Measurements from ENCODE around the gene MTAP. TPM values are rescaled to one million over a fixed set of nuclear protein-coding genes. Genes with fewer than 3 reads are reported as not detected.
"Not testable (repeated sequence)": the region's sequence is repeated elsewhere in the genome, so short reads cannot be mapped to it uniquely, and the experiment has no call there.

MTAP gene
- total RNA-seq, 2 donors from 2014 or later, result 10.9 to 25.1 TPM

DNA sequence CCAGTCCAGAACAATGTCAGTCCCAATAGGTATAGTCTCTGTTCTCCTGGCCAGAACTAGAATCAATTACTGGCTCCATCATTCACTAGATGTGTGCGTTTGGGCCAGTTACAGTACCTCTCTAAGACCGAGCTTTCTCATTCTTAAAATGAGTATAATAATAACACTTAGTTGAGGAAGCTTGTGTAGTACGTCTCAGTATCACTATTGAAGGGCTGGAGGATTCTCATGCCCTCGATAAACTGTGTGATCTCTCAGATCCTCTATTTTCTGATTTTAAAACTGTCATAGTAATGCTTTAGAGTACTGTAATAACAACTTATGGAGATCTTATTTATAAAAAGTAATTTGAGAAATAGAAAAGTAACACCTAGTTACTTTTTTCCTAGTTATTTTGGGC lies 141.0 kb downstream of the MTAP start:
- Histone ChIP-seq H3K4me1 (no peaks in the 10 kb centered on the region), H3K27me3 (no peaks in the 10 kb centered on the region), H3K9me3 (no peaks in the 10 kb centered on the region), H3K36me3 (replicated peaks in 1 of 2; ENCODE audit: insufficient read depth in 1 of 2, low read depth in 2 of 2) (no peaks in the 10 kb centered on the region), H3K4me3 (no peak overlapping the region), H3K27ac (no peak overlapping the region)
- TF ChIP-seq, protein P1, sequence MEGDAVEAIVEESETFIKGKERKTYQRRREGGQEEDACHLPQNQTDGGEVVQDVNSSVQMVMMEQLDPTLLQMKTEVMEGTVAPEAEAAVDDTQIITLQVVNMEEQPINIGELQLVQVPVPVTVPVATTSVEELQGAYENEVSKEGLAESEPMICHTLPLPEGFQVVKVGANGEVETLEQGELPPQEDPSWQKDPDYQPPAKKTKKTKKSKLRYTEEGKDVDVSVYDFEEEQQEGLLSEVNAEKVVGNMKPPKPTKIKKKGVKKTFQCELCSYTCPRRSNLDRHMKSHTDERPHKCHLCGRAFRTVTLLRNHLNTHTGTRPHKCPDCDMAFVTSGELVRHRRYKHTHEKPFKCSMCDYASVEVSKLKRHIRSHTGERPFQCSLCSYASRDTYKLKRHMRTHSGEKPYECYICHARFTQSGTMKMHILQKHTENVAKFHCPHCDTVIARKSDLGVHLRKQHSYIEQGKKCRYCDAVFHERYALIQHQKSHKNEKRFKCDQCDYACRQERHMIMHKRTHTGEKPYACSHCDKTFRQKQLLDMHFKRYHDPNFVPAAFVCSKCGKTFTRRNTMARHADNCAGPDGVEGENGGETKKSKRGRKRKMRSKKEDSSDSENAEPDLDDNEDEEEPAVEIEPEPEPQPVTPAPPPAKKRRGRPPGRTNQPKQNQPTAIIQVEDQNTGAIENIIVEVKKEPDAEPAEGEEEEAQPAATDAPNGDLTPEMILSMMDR (IDR thresholded peaks at IDR 0.05), result no peak
- TF ChIP-seq POLR2A (IDR thresholded peaks at IDR 0.05), result no peak
- WGBS, 2 donors, result 80 to 82% methylated on average over 4 of the region's 4 CpGs
- ATAC-seq (no peak), DNase-seq (no peak)
- intact Hi-C loops (cut with DNase I), result no loop called here

DNA sequence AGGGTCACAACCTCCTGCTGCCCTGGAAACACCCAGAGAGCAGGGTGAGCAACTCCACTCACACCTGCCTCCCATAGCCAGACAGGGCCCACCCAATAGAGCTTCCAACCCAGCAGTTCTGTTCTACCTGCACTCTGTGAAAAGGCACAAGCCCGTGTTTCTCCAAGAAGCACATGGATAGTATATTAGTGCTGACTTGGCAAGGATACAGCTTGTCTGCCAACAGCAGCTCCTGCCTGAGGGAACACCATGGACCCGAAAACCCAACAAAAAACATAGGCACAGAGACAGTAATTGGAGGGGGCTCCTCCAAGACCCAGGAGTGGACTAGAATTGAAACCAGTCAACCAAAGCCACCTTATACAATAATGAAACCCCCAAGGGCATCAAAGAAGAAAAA lies 143.2 kb downstream of the MTAP start:
- H3K27ac ChIP-seq, result no peak overlapping the region
- TF ChIP-seq, protein P1 (IDR thresholded peaks at IDR 0.05), result no peak
- TF ChIP-seq POLR2A (IDR thresholded peaks at IDR 0.05), result no peak
- 72 to 81% methylated on average over 2 of the region's 2 CpGs for WGBS, 2 donors
- intact Hi-C loops (cut with DNase I), result no loop called here
- no peaks in the 10 kb centered on the region for H3K27me3 ChIP-seq
- no peaks in the 10 kb centered on the region for H3K9me3 ChIP-seq
- DNase-seq (no peak), ATAC-seq (no peak)
- no peaks in the 10 kb centered on the region for H3K4me1 ChIP-seq
- no peak overlapping the region for H3K4me3 ChIP-seq
- no peaks in the 10 kb centered on the region for H3K36me3 ChIP-seq (replicated peaks in 1 of 2; ENCODE audit: insufficient read depth in 1 of 2, low read depth in 2 of 2)

DNA sequence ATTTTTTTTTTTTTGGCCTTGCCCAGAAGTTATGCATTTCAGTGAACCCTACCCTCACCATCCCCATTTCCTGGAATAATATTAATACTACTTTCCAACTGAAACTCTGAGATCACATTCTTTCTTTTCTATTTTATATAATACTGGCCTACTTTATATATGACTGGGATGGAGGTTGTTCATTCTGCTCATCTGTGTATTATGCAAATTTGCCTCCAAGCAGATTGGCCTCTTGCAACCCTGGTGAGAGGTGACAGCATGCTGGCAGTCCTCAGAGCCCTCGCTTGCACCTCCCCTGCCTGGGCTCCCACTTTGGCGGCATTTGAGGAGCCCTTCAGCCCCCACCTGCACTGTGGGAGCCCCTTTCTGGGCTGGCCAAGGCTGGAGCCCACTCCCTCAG lies 156.4 kb downstream of the MTAP start:
- Histone ChIP-seq H3K4me1 (no peaks in the 10 kb centered on the region), H3K36me3 (replicated peaks in 1 of 2; ENCODE audit: insufficient read depth in 1 of 2, low read depth in 2 of 2) (no peaks in the 10 kb centered on the region), H3K4me3 (no peak overlapping the region), H3K27me3 (no peaks in the 10 kb centered on the region), H3K27ac (no peak overlapping the region), H3K9me3 (no peaks in the 10 kb centered on the region)
- intact Hi-C loops (cut with DNase I), result no loop called here
- no peak for ATAC-seq
- WGBS, 2 donors, result 74 to 100% methylated on average over 1 to 2 of the region's 2 CpGs
- no peak for DNase-seq
- TF ChIP-seq POLR2A (IDR thresholded peaks at IDR 0.05), result no peak
- TF ChIP-seq, protein P1 (IDR thresholded peaks at IDR 0.05), result no peak

DNA sequence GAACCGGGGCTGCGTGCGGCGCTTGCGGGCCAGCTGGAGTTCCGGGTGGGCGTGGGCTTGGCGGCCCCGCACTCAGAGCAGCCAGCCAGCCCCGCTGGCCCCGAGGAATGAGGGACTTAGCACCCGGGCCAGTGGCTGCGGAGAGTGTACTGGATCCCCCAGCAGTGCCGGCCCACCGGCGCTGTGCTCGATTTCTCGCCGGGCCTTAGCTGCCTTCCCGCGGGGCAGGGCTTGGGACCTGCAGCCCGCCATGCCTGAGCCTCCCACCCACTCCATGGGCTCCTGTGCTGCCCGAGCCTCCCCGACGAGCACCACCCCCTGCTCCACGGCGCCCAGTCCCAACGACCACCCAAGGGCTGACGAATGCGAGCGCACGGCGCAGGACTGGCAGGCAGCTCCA lies 156.8 kb downstream of the MTAP start:
- 87% methylated on average over 28 of the region's 33 CpGs; no CpG with 5 or more reads in 1 of the 2 donors for WGBS, 2 donors
- H3K27ac ChIP-seq; ATAC-seq; H3K4me1 ChIP-seq; H3K27me3 ChIP-seq; H3K4me3 ChIP-seq; DNase-seq; H3K9me3 ChIP-seq; H3K36me3 ChIP-seq (replicated peaks in 1 of 2; ENCODE audit: insufficient read depth in 1 of 2, low read depth in 2 of 2); intact Hi-C loops (cut with DNase I): not testable (repeated sequence)

DNA sequence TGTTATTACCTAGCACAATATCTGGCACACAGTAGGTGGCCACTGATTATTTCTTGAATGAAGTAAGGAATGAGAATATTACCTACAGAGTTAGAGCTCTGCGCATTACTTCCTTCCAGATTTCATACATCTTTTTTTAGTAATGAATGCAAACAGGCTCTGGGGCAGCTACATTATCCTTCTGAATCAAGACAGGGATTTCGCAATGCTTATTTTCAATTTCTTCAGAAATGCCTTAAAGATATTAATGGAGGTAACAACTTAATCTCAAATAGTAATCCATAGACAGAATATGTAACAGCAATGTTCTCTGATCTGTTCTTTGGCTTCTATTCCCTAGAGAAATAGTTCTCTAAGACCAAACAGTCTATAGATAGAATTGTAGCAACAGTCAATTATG lies 159.1 kb downstream of the MTAP start:
- TF ChIP-seq POLR2A (IDR thresholded peaks at IDR 0.05), result no peak
- TF ChIP-seq, protein P1 (IDR thresholded peaks at IDR 0.05), result no peak
- 86 to 87% methylated on average over 2 of the region's 2 CpGs for WGBS, 2 donors
- ATAC-seq, result no peak
- DNase-seq, result no peak
- H3K36me3 ChIP-seq (replicated peaks in 1 of 2; ENCODE audit: insufficient read depth in 1 of 2, low read depth in 2 of 2), result no peaks in the 10 kb centered on the region
- H3K4me1 ChIP-seq, result peaks cover 14% of the 10 kb centered on the region
- no peak overlapping the region for H3K4me3 ChIP-seq
- intact Hi-C loops (cut with DNase I), result no loop called here
- H3K9me3 ChIP-seq, result no peaks in the 10 kb centered on the region
- peaks cover 0 to 17% of the 10 kb centered on the region in 2 donors for H3K27me3 ChIP-seq
- no peak overlapping the region for H3K27ac ChIP-seq

Measured in body of pancreas (tissue), 4 donors.